ENCODE results near the gene EFCAB6.
A peak's percentile ranks its signal among the peaks of the same experiment; 100 is the strongest.

EFCAB6 gene

GRCh38 chr22:43852573-43853327, 40.6 kb upstream of the EFCAB6 start:
- no peak overlapping the region for H3K4me3 ChIP-seq (ENCODE audit: low read depth, low read length)
- TF ChIP-seq CTCF (conservative IDR thresholded peaks at IDR 0.05; ENCODE audit: low read depth, low read length) = no peak
- no peak for DNase-seq (ENCODE audit: low read depth)

GRCh38 chr22:43851979-43852307, 39.8 kb upstream of the EFCAB6 start:
- DNase-seq (ENCODE audit: low read depth) = no peak
- no peak overlapping the region for H3K4me3 ChIP-seq (ENCODE audit: low read depth, low read length)
- no peak for TF ChIP-seq CTCF (conservative IDR thresholded peaks at IDR 0.05; ENCODE audit: low read depth, low read length)

DNA sequence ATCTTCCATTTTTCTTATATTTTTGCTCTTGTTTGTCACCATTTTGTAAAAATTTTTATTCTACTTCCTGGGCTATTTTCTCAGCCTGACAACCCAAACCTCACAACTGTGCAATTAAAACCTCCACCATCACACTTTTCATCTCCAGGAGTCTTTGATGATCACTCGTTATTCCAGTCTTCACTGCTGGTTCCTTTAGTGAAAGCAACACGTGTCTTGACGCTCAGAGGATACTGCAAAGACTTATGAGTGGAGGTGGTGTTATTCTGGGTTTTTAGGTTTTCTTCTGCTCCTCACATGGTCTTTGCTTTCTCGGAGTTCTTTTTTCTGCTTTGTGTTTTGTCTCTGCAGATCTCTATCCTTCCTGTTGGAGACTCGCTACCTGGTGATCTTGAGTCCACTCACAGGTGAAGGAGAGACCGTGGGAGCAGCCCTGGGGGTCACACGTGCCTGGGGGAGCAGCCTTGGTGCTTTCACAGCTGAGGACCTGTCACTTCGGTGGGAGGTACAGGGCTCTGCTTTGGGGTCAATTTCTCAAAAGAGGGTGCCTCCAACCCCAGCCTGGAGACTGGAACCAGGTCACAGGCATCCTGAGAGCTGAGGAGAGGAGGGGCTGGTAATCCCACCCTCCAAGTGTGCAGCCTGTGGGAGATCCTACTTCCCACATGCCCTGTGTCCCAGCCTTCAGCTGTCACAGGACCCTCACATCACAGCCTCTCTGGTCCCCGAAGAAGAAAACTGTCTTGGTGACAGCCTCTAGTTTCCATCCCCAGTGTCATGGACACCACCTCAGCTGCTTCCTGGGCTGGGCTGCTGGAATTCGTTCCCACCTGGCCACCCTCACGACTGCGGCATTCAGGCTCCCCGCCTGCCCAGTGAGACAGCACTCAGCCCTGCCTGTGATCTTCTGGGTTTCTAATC, 39.2 kb upstream of the EFCAB6 start:
- H3K4me3 ChIP-seq (ENCODE audit: low read depth, low read length) = no peak overlapping the region
- DNase-seq (ENCODE audit: low read depth) = no peak
- TF ChIP-seq CTCF (conservative IDR thresholded peaks at IDR 0.05; ENCODE audit: low read depth, low read length) = no peak

DNA sequence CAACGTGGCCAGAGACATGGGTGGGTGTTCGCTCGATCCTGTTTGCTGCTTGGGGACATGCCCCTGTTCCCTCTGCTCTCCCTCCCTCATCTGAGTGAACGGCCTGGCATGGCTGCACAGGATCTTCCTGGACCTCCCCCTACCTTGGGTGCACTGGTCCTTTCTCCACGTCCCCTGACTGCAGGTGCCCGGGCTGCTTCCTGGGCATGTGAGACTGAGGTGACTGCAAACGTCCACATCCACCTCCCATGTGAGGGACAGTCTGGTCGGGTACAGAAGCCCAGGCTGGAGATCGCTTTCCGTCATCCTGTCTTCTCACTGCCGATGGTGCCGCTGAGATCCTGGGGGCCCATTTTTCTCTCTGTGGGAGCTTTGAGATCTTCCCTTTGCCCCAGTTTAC, 38.4 kb upstream of the EFCAB6 start:
- TF ChIP-seq CTCF (conservative IDR thresholded peaks at IDR 0.05; ENCODE audit: low read depth, low read length) = no peak
- no peak overlapping the region for H3K4me3 ChIP-seq (ENCODE audit: low read depth, low read length)
- no peak for DNase-seq (ENCODE audit: low read depth)

DNA sequence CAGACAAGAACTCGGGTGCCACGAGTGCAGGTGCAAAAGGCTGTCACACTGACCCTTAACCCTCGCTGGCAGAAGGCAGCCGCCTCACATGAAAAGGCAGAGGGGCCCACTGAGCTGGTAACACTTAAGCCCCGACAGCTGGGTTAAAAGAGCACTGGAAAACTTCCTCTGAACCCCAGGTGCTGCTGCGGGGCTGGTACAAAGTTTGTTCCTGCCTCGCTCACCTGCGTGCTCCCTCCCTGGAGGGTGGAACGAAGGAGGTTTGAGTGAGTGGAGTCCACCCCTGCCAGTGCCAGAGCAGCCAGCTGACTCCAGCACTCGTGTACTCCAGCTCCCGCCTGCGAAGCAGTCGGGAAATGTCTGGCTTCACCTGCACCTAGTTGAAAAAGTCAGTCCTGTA, 37.6 kb upstream of the EFCAB6 start:
- no peak for DNase-seq (ENCODE audit: low read depth)
- TF ChIP-seq CTCF (conservative IDR thresholded peaks at IDR 0.05; ENCODE audit: low read depth, low read length) = no peak
- no peak overlapping the region for H3K4me3 ChIP-seq (ENCODE audit: low read depth, low read length)

GRCh38 chr22:43848366-43849171, 36.5 kb upstream of the EFCAB6 start:
- H3K4me3 ChIP-seq (ENCODE audit: low read depth, low read length) = no peak overlapping the region
- peak; percentile 72 for TF ChIP-seq CTCF (conservative IDR thresholded peaks at IDR 0.05; ENCODE audit: low read depth, low read length)
- peak; percentile 65 for DNase-seq (ENCODE audit: low read depth)
